Sigmoid colon (tissue), 7 donors: ENCODE results near the gene EFNA5. TPM values are rescaled to one million over a fixed set of nuclear protein-coding genes. Genes with fewer than 3 reads are reported as not detected.

Experiments used
- DNase-seq: peaks from one replicate; pipeline ENCODE4 v3.0.0-alpha.2; 2019
- H3K27ac ChIP-seq, 4 donors: fragments of 200-600 bp; sonication (generic); one replicate each; pipeline ENCODE4 v1.5.1; 2016 to 2019; ENCODE audit warnings: mild to moderate bottlenecking in 1 of 4
- H3K27me3 ChIP-seq, 3 donors: fragments of 200-600 bp; sonication (generic); one replicate each; pipeline ENCODE4 v1.5.1; 2019; ENCODE audit warnings: mild to moderate bottlenecking in 1 of 3
- H3K36me3 ChIP-seq, 4 donors: fragments of 200-600 bp; sonication (generic); one replicate each; pipeline ENCODE4 v1.5.1; 2016 to 2019
- H3K4me1 ChIP-seq, 4 donors: fragments of 200-600 bp; sonication (generic); one replicate each; pipeline ENCODE4 v1.5.1; 2017 to 2019
- H3K4me3 ChIP-seq, 4 donors: fragments of 200-600 bp; sonication (generic); one replicate each; pipeline ENCODE4 v1.5.1; 2017 to 2019; ENCODE audit warnings: mild to moderate bottlenecking in 2 of 4, moderate library complexity in 1 of 4
- H3K9me3 ChIP-seq, 4 donors: fragments of 200-600 bp in 3 of 4; sonication (generic) in 3 of 4; one replicate each; pipeline versions ENCODE4 v1.5.1 to v1.6.1; 2013 to 2019
- CTCF ChIP-seq, 4 experiments: fragments of 450-650 bp in 3 of 4; fragments of 200-600 bp in 1 of 4; IDR thresholded peaks; one replicate each; pipeline ENCODE4 v1.5.1; 2016 to 2019; ENCODE audit warnings: antibody characterized with exemption in 4 of 4, mild to moderate bottlenecking in 3 of 4, moderate library complexity in 2 of 4
- EP300 ChIP-seq, 4 donors: sonication (generic); formaldehyde crosslinking; IDR thresholded peaks; one replicate each; pipeline ENCODE4 v1.6.1; 2017; ENCODE audit warnings: antibody characterized with exemption in 4 of 4
- POLR2A ChIP-seq, 2 donors: fragments of 450-650 bp; IDR thresholded peaks; one replicate each; pipeline ENCODE4 v1.6.1; 2016; ENCODE audit warnings: antibody characterized with exemption in 2 of 2, mild to moderate bottlenecking in 2 of 2, moderate library complexity in 2 of 2
- POLR2AphosphoS5 ChIP-seq, 4 donors: sonication (generic); formaldehyde crosslinking; IDR thresholded peaks; one replicate each; pipeline ENCODE4 v1.6.1; 2017; ENCODE audit warnings: antibody characterized with exemption in 4 of 4
- WGBS, 2 donors: extraction: QIAGEN DNeasy Blood & Tissue Kit; methylation state at CpG; one replicate each; pipeline ENCODE4 v1.1.7; 2013; 5-methylcytosine and 5-hydroxymethylcytosine counted together
- intact Hi-C: fragments of 100-400 bp; cut with DNase I; formaldehyde crosslinking; loops from one replicate; pipeline ENCODE4 v1.15.1; 2023
- polyA plus RNA-seq, 3 donors: library from polyadenylated mRNA; stranded (reverse); fragments of 200-250 nt; gene quantifications; one replicate each; pipeline ENCODE4 v1.2.3, GENCODE V29; 2013
- total RNA-seq, 4 donors: library from RNA; depleted of rRNA; stranded (reverse); fragments of >200 nt; gene quantifications; one replicate each; pipeline ENCODE4 v1.1.0, GENCODE V29; 2016
- donor health status: healthy with polysubstance abuse.
- donor health status: Bipolar disorder and iron deficiency.
- donor health status: healthy.

The EFNA5 gene
- total and polyA plus RNA-seq, 7 donors: 0.60 to 10.8 (median 6.8) TPM

- intact Hi-C loops: no loop called here
- Histone ChIP-seq H3K27me3 (no peaks in the 10 kb centered on the region), H3K36me3 (no peaks in the 10 kb centered on the region), H3K4me3 (no peak overlapping the region), H3K9me3 (no peaks in the 10 kb centered on the region), H3K27ac (no peak overlapping the region), H3K4me1 (no peaks in the 10 kb centered on the region)
- DNase-seq: no peak
- TF ChIP-seq POLR2AphosphoS5 (IDR thresholded peaks at IDR 0.05): no peak
- TF ChIP-seq POLR2A (IDR thresholded peaks at IDR 0.05): no peak
- no peak for TF ChIP-seq CTCF (IDR thresholded peaks at IDR 0.05)
- TF ChIP-seq EP300 (IDR thresholded peaks at IDR 0.05): no peak
- WGBS, 2 donors: 91 to 92% methylated on average over 1 of the region's 1 CpG
Observed at GRCh38 chr5:107699425-107699824, 28.7 kb upstream of the EFNA5 start.

- Histone ChIP-seq H3K27ac (no peak overlapping the region), H3K4me3 (no peak overlapping the region), H3K36me3 (no peaks in the 10 kb centered on the region), H3K9me3 (no peaks in the 10 kb centered on the region), H3K27me3 (no peaks in the 10 kb centered on the region), H3K4me1 (no peaks in the 10 kb centered on the region)
- WGBS, 2 donors: 85 to 87% methylated on average over 2 of the region's 2 CpGs
- DNase-seq: no peak
- intact Hi-C loops: no loop called here
- TF ChIP-seq POLR2AphosphoS5 (IDR thresholded peaks at IDR 0.05): no peak
- TF ChIP-seq CTCF (IDR thresholded peaks at IDR 0.05): no peak
- TF ChIP-seq EP300 (IDR thresholded peaks at IDR 0.05): no peak
- no peak for TF ChIP-seq POLR2A (IDR thresholded peaks at IDR 0.05)
Observed at GRCh38 chr5:107698286-107698685, 27.5 kb upstream of the EFNA5 start.

GRCh38 chr5:107696498-107696897, 25.8 kb upstream of the EFNA5 start:
- Histone ChIP-seq H3K4me1 (no peaks in the 10 kb centered on the region), H3K4me3 (no peak overlapping the region), H3K9me3 (peaks cover 0 to 3% (median 0%) of the 10 kb centered on the region in 4 donors), H3K36me3 (no peaks in the 10 kb centered on the region), H3K27ac (no peak overlapping the region), H3K27me3 (no peaks in the 10 kb centered on the region)
- WGBS, 2 donors: 86 to 87% methylated on average over 4 of the region's 4 CpGs
- intact Hi-C loops: no loop called here
- no peak for TF ChIP-seq EP300 (IDR thresholded peaks at IDR 0.05)
- no peak for TF ChIP-seq POLR2A (IDR thresholded peaks at IDR 0.05)
- TF ChIP-seq POLR2AphosphoS5 (IDR thresholded peaks at IDR 0.05): no peak
- TF ChIP-seq CTCF (IDR thresholded peaks at IDR 0.05): no peak
- no peak for DNase-seq

- peaks cover 0 to 3% (median 0%) of the 10 kb centered on the region in 4 donors for H3K9me3 ChIP-seq
- no peaks in the 10 kb centered on the region for H3K27me3 ChIP-seq
- H3K36me3 ChIP-seq: no peaks in the 10 kb centered on the region
- WGBS, 2 donors: 82 to 88% methylated on average over 4 of the region's 4 CpGs
- no peak overlapping the region for H3K4me3 ChIP-seq
- intact Hi-C loops: no loop called here
- DNase-seq: no peak
- H3K27ac ChIP-seq: no peak overlapping the region
- no peaks in the 10 kb centered on the region for H3K4me1 ChIP-seq
- TF ChIP-seq CTCF (IDR thresholded peaks at IDR 0.05) (no peak), EP300 (IDR thresholded peaks at IDR 0.05) (no peak), POLR2AphosphoS5 (IDR thresholded peaks at IDR 0.05) (no peak), POLR2A (IDR thresholded peaks at IDR 0.05) (no peak)
Observed at GRCh38 chr5:107696080-107696479, 25.3 kb upstream of the EFNA5 start.

- no peak overlapping the region for H3K4me3 ChIP-seq
- H3K27ac ChIP-seq: no peak overlapping the region
- 93 to 94% methylated on average over 3 of the region's 3 CpGs for WGBS, 2 donors
- H3K36me3 ChIP-seq: no peaks in the 10 kb centered on the region
- intact Hi-C loops: no loop called here
- H3K4me1 ChIP-seq: no peaks in the 10 kb centered on the region
- peaks cover 0 to under 1% (median 0%) of the 10 kb centered on the region in 4 donors for H3K9me3 ChIP-seq
- TF ChIP-seq POLR2AphosphoS5 (IDR thresholded peaks at IDR 0.05): no peak
- TF ChIP-seq CTCF (IDR thresholded peaks at IDR 0.05): no peak
- no peak for TF ChIP-seq EP300 (IDR thresholded peaks at IDR 0.05)
- TF ChIP-seq POLR2A (IDR thresholded peaks at IDR 0.05): no peak
- no peaks in the 10 kb centered on the region for H3K27me3 ChIP-seq
- no peak for DNase-seq
Observed at GRCh38 chr5:107687937-107688336, 17.2 kb upstream of the EFNA5 start.
